AG04450 (cell line): ENCODE measurements around the gene CD83. TPM values are rescaled to one million over a fixed set of nuclear protein-coding genes. Genes with fewer than 3 reads are reported as not detected.

Source experiments
- CTCF ChIA-PET: fragments of 300-600, 350-600 bp; formaldehyde crosslinking; extraction: SDS; loops from one replicate; lab custom pipeline; 2022; ENCODE audit warnings: antibody characterized with exemption, inconsistent platforms; lab: Charles Lee
- POLR2A ChIA-PET: fragments of 350-600 bp; formaldehyde crosslinking; extraction: SDS; loops from one replicate; lab custom pipeline; 2021; ENCODE audit warnings: antibody characterized with exemption, inconsistent platforms; lab: Yijun Ruan, JAX
- DNase-seq: peaks from one replicate; pipeline ENCODE4 v3.0.0-alpha.2; 2011; ENCODE audit warnings: low read depth, low spot score
- H3K27ac ChIP-seq: one replicate; pipeline ENCODE4 v1.5.1; 2012; ENCODE audit warnings: low read depth, low read length, control low read depth
- H3K27me3 ChIP-seq: one replicate; pipeline ENCODE4 v1.6.0; 2012; ENCODE audit warnings: low read length; ENCODE audit not compliant: control insufficient read depth, insufficient read depth
- H3K4me3 ChIP-seq: 2 replicates; pipeline ENCODE4 v1.5.1; 2011; ENCODE audit warnings: mild to moderate bottlenecking, low read depth, low read length, control low read depth
- H3K9me3 ChIP-seq: 2 replicates; pipeline ENCODE4 v1.5.1; 2012; ENCODE audit warnings: low read length; ENCODE audit not compliant: control insufficient read depth, insufficient read depth
- CTCF ChIP-seq: IDR thresholded peaks from 2 replicates; pipeline ENCODE4 v1.5.1; 2011; ENCODE audit warnings: low read depth, low read length, control low read depth, inconsistent platforms
- polyA plus RNA-seq: library from polyadenylated mRNA; depleted of rRNA; stranded (reverse); fragments of >200 nt; gene quantifications from 2 replicates; pipeline ENCODE4 v1.2.3, GENCODE V29; 2011

CD83 gene
- polyA plus RNA-seq, 1 experiment = 3.5 TPM

- DNase-seq = no peak
- Histone ChIP-seq H3K27ac (no peak overlapping the region), H3K27me3 (peaks cover 2% of the 10 kb centered on the region), H3K4me3 (no peak overlapping the region), H3K9me3 (no peaks in the 10 kb centered on the region)
- ChIA-PET CTCF (interaction anchor here (1.2 to 2.2 kb wide), 4 partner anchors 9 to 1494 kb away, joined by 3 to 14 read pairs (median 6); no protein-coding TSS in a partner anchor), POLR2A (no interaction called here)
- TF ChIP-seq CTCF = no peak
Measured at GRCh38 chr6:14130435-14131075, 13.0 kb downstream of the CD83 start.

GRCh38 chr6:14131579-14131978, 14.0 kb downstream of the CD83 start:
- H3K4me3 ChIP-seq = no peak overlapping the region
- H3K27ac ChIP-seq = no peak overlapping the region
- H3K27me3 ChIP-seq = peaks cover 2% of the 10 kb centered on the region
- CTCF ChIA-PET = no interaction called here
- no peak for TF ChIP-seq CTCF
- DNase-seq = no peak
- no peaks in the 10 kb centered on the region for H3K9me3 ChIP-seq
- POLR2A ChIA-PET = no interaction called here

GRCh38 chr6:14132244-14132920, 14.8 kb downstream of the CD83 start:
- ChIA-PET POLR2A (no interaction called here), CTCF (no interaction called here)
- TF ChIP-seq CTCF = no peak
- peaks cover 2% of the 10 kb centered on the region for H3K27me3 ChIP-seq
- no peak overlapping the region for H3K27ac ChIP-seq
- no peaks in the 10 kb centered on the region for H3K9me3 ChIP-seq
- H3K4me3 ChIP-seq = no peak overlapping the region
- no peak for DNase-seq

- peaks cover 2% of the 10 kb centered on the region for H3K27me3 ChIP-seq
- no peak for TF ChIP-seq CTCF
- H3K9me3 ChIP-seq = no peaks in the 10 kb centered on the region
- no peak for DNase-seq
- H3K4me3 ChIP-seq = no peak overlapping the region
- ChIA-PET CTCF (no interaction called here), POLR2A (no interaction called here)
- H3K27ac ChIP-seq = no peak overlapping the region
Measured at GRCh38 chr6:14132921-14133275, 15.3 kb downstream of the CD83 start.
